Left lung (tissue), 10 donors: ENCODE measurements around the gene NLRP10. TPM values are rescaled to one million over a fixed set of nuclear protein-coding genes. Genes with fewer than 3 reads are reported as not detected.

Experiments
- ATAC-seq: fragments of 200-7000 bp; cut with Tn5 transposase; one replicate; pipeline ENCODE4 v1.9.1; 2020; ENCODE audit warnings: moderate library complexity
- DNase-seq, 4 donors: peaks; one replicate each; pipeline ENCODE4 v3.0.0-alpha.2; 2013 to 2020
- H3K27ac ChIP-seq, 2 donors: fragments of 200-600 bp; sonication (generic) in 1 of 2; one replicate each; pipeline versions ENCODE4 v1.5.0 to v1.8.0; 2020 to 2021
- H3K27me3 ChIP-seq, 2 donors: fragments of 200-600 bp; sonication (generic) in 1 of 2; one replicate each; pipeline versions ENCODE4 v1.5.0 to v1.8.0; 2020 to 2021
- H3K36me3 ChIP-seq, 2 donors: fragments of 200-600 bp; sonication (generic) in 1 of 2; one replicate each; pipeline versions ENCODE4 v1.5.0 to v1.8.0; 2020 to 2021
- H3K4me1 ChIP-seq, 2 donors: fragments of 200-600 bp; one replicate each; pipeline ENCODE4 v1.8.0; 2021
- H3K4me3 ChIP-seq, 2 donors: fragments of 200-600 bp; sonication (generic) in 1 of 2; one replicate each; pipeline versions ENCODE4 v1.5.0 to v1.8.0; 2020 to 2021; ENCODE audit warnings: mild to moderate bottlenecking in 1 of 2
- H3K9me3 ChIP-seq, 2 donors: fragments of 200-600 bp; sonication (generic) in 1 of 2; one replicate each; pipeline versions ENCODE4 v1.5.0 to v1.8.0; 2020 to 2021
- intact Hi-C, 2 donors: fragments of 100-400 bp; cut with DNase I; formaldehyde crosslinking; loops; one replicate each; pipeline versions ENCODE4 v1.11.2 to v1.14.2; 2022
- polyA plus RNA-seq, 6 donors: library from polyadenylated mRNA; unstranded; fragments of 120-200 nt; gene quantifications; one replicate each; pipeline ENCODE4 v1.2.1, GENCODE V29; 2013; ENCODE audit not compliant: insufficient read length in 6 of 6
- total RNA-seq, 2 donors: library from RNA; stranded (reverse); fragmentation: NEBNext Ultra II Directional; extraction: Animal tissue kit (Norgen Biotek cat#: 25700); gene quantifications; one replicate each; pipeline ENCODE4 v1.2.1, GENCODE V29; 2021
- TF ChIP-seq, protein P1 (sequence below), 2 donors: fragments of 200-600 bp; sonication (generic) in 1 of 2; IDR thresholded peaks; one replicate each; pipeline versions ENCODE4 v1.5.0 to v1.8.0; 2021; ENCODE audit warnings: antibody characterized with exemption in 2 of 2
- donor health status: DM: no; HTN: yes; CAD: no.
- donor health status: DM: no; HTN: no; CAD: no.

Gene NLRP10
- total and polyA plus RNA-seq, 8 donors: not detected

DNA sequence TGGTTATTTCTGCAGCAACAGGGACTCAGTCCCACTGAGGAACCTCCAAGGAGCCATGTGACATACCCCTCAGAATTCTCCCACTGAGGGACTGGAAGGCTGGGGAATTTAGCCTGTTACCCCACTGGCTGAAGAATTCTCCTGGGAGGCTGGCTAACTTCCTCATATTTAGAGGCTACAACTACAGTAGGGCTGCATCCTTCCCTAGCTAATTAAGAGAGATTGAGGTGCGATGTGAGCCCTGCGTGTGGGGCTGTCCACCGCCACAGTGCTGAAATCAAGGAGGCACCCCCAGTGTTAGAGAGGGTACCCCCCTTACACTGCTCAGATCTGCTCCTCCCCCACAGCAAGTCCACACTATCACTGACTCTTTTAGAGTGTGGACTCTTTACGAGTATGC lies 43.0 kb upstream of the NLRP10 start:
- H3K36me3 ChIP-seq: no peaks in the 10 kb centered on the region
- H3K27ac ChIP-seq: no peak overlapping the region
- no peak overlapping the region for H3K4me3 ChIP-seq
- ATAC-seq: no peak
- H3K27me3 ChIP-seq: peaks cover 0 to 4% of the 10 kb centered on the region in 2 donors
- intact Hi-C loops: loop anchor here in 1 of 2 donors (5.0 kb wide), 1 partner anchor 89 kb away; no protein-coding TSS in a partner anchor
- no peaks in the 10 kb centered on the region for H3K9me3 ChIP-seq
- H3K4me1 ChIP-seq: no peaks in the 10 kb centered on the region
- DNase-seq: no peak
- TF ChIP-seq, protein P1, sequence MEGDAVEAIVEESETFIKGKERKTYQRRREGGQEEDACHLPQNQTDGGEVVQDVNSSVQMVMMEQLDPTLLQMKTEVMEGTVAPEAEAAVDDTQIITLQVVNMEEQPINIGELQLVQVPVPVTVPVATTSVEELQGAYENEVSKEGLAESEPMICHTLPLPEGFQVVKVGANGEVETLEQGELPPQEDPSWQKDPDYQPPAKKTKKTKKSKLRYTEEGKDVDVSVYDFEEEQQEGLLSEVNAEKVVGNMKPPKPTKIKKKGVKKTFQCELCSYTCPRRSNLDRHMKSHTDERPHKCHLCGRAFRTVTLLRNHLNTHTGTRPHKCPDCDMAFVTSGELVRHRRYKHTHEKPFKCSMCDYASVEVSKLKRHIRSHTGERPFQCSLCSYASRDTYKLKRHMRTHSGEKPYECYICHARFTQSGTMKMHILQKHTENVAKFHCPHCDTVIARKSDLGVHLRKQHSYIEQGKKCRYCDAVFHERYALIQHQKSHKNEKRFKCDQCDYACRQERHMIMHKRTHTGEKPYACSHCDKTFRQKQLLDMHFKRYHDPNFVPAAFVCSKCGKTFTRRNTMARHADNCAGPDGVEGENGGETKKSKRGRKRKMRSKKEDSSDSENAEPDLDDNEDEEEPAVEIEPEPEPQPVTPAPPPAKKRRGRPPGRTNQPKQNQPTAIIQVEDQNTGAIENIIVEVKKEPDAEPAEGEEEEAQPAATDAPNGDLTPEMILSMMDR (IDR thresholded peaks at IDR 0.05): no peak

DNA sequence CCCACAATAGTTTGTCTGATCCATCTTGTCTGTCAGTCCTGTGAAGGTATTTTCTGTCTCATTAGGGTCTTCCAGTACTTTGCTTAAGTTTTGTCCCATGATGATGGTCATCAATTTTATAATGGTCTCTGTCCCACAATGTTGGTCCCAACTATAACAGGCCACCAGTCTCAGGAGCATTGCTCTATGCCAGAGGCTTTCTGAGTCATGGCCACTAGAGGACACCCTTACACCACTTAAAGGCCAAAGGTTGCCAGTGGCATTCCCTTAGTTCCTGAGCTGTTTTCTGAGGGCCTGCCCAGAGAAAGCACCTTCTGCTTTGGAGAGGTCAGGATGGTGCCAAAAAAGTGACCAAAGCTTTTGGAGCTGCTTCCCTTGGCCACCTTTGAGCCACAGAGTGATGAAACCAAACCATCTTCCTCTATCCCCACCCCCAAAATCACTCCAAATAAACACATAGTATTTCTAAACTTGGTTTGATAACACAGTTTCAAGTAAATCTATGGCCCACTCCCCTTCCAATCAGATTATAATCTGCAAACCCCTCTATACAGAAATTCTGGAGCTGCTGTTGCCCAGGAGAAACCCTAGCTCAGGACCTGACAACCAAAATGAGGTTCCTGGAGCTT lies 41.2 kb upstream of the NLRP10 start:
- ATAC-seq (peak; percentile 98), DNase-seq (peak in 2 of 4 donors; percentile 49 to 75)
- H3K27me3 ChIP-seq: peaks cover 0 to 4% of the 10 kb centered on the region in 2 donors
- H3K36me3 ChIP-seq: no peaks in the 10 kb centered on the region
- intact Hi-C loops: loop anchor here in 1 of 2 donors (5.0 kb wide), 1 partner anchor 91 kb away; no protein-coding TSS in a partner anchor
- TF ChIP-seq, protein P1 (IDR thresholded peaks at IDR 0.05): peak; percentile 58 to 77
- H3K4me3 ChIP-seq: no peak overlapping the region
- no peaks in the 10 kb centered on the region for H3K4me1 ChIP-seq
- H3K9me3 ChIP-seq: no peaks in the 10 kb centered on the region
- no peak overlapping the region for H3K27ac ChIP-seq

DNA sequence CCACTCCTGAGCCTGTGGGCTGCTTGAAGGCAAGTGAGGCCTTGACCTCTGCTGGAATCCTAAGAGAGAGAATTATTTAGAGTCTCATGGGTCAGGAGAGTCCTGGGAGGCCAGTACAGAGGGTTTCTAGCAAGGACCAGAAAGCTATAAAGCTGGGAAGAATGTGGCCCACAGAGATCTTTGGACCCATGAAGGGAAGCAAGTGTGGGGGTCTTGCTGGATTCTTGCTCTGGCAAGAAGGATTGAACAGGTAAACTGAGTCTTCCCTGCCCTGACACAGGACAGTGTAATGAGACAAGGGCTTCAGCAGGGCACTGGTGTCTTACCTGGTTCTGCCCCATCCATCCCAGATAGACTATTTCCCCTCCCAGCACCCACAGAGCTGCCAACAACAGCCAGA lies 40.3 kb upstream of the NLRP10 start:
- H3K9me3 ChIP-seq: no peaks in the 10 kb centered on the region
- H3K27ac ChIP-seq: no peak overlapping the region
- no peak for ATAC-seq
- H3K4me1 ChIP-seq: no peaks in the 10 kb centered on the region
- no peaks in the 10 kb centered on the region for H3K36me3 ChIP-seq
- TF ChIP-seq, protein P1 (IDR thresholded peaks at IDR 0.05): no peak
- H3K27me3 ChIP-seq: peaks cover 0 to 4% of the 10 kb centered on the region in 2 donors
- DNase-seq: no peak
- H3K4me3 ChIP-seq: no peak overlapping the region
- intact Hi-C loops: loop anchor here in 1 of 2 donors (5.0 kb wide), 1 partner anchor 92 kb away; no protein-coding TSS in a partner anchor

DNA sequence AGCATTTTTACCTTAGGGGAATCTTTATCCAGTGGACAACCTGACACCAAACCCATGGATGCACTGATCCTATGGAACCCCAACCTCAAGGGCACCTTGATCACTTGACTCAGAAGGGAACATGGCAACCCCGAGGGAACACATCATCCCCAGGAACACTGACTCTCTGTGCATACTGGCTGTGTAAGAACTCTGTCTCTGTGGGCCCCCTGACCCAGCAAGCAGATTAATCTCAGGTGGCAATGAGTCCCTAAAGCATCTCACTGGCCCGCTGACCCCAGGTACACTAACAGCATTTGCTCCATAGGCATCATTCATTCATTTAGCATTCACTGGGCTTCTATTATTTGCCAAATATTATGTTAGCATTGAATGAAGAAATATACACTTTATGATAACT lies 38.8 kb upstream of the NLRP10 start:
- no peaks in the 10 kb centered on the region for H3K9me3 ChIP-seq
- H3K4me3 ChIP-seq: no peak overlapping the region
- TF ChIP-seq, protein P1 (IDR thresholded peaks at IDR 0.05): no peak
- no peak for DNase-seq
- H3K27ac ChIP-seq: no peak overlapping the region
- H3K27me3 ChIP-seq: peaks cover 0 to 4% of the 10 kb centered on the region in 2 donors
- H3K36me3 ChIP-seq: peaks cover 0 to 14% of the 10 kb centered on the region in 2 donors
- no peak for ATAC-seq
- intact Hi-C loops: no loop called here
- no peaks in the 10 kb centered on the region for H3K4me1 ChIP-seq

DNA sequence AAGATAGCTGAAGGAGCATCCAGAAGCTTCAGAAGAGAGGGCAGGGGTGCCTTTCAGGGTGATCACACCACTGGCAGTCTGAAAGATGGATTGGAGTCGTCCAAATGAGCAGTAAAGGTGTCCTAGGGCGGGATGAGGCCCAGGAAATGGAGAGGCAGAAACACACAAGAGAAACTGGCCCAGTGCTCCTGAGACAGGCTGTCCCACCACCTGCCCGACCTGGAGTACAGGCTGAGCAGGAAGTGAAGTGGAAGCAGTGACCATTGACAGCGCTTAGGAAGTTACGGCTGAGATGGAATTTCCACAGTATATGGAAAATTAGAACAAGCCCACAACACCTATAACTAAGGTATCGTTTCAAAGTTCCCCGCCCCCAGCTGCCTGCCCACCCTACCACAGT lies 37.9 kb upstream of the NLRP10 start:
- Histone ChIP-seq H3K36me3 (peaks cover 0 to 22% of the 10 kb centered on the region in 2 donors), H3K9me3 (no peaks in the 10 kb centered on the region), H3K27me3 (no peaks in the 10 kb centered on the region), H3K4me1 (no peaks in the 10 kb centered on the region), H3K4me3 (no peak overlapping the region), H3K27ac (no peak overlapping the region)
- intact Hi-C loops: no loop called here
- TF ChIP-seq, protein P1 (IDR thresholded peaks at IDR 0.05): no peak
- no peak for DNase-seq
- no peak for ATAC-seq
